Ovary (tissue), 3 donors: Measurements from ENCODE around the gene IL17RE.
"Not testable (repeated sequence)": the region's sequence is repeated elsewhere in the genome, so short reads cannot be mapped to it uniquely, and the experiment has no call there.

Experiments
- CTCF ChIP-seq, 3 donors: fragments of 450-650 bp in 2 of 3; fragments of 200-600 bp in 1 of 3; IDR thresholded peaks; one replicate each; pipeline versions ENCODE4 v1.5.1 to v1.8.0; 2016 to 2022; ENCODE audit warnings: antibody characterized with exemption in 3 of 3, mild to moderate bottlenecking in 1 of 3
- EP300 ChIP-seq: sonication (generic); formaldehyde crosslinking; IDR thresholded peaks from one replicate; pipeline ENCODE4 v1.6.1; 2017; ENCODE audit warnings: antibody characterized with exemption
- POLR2A ChIP-seq: fragments of 450-650 bp; IDR thresholded peaks from one replicate; pipeline ENCODE4 v1.6.1; 2017; ENCODE audit warnings: antibody characterized with exemption, mild to moderate bottlenecking, moderate library complexity
- donor health status: DM: no; HTN: no; CAD: no.

GRCh38 chr3:9872067-9872466 is 30.6 kb upstream of the IL17RE start:
- not testable (repeated sequence) for TF ChIP-seq CTCF (IDR thresholded peaks at IDR 0.05); POLR2A; EP300
